ENCODE data around the gene SUPV3L1.

The SUPV3L1 gene

GRCh38 chr10:69253171-69253570, 73.1 kb downstream of the SUPV3L1 start:
- in situ Hi-C loops (cut with MboI; ENCODE audit: low sequenced_read_pairs): no loop called here

- in situ Hi-C loops (cut with MboI; ENCODE audit: low sequenced_read_pairs): no loop called here
These were observed 74.8 kb downstream of the SUPV3L1 start for GRCh38 chr10:69254877-69255276.

Data from HL-60/S4 (cell line).